ENCODE results near the gene H2BK1.

DNA sequence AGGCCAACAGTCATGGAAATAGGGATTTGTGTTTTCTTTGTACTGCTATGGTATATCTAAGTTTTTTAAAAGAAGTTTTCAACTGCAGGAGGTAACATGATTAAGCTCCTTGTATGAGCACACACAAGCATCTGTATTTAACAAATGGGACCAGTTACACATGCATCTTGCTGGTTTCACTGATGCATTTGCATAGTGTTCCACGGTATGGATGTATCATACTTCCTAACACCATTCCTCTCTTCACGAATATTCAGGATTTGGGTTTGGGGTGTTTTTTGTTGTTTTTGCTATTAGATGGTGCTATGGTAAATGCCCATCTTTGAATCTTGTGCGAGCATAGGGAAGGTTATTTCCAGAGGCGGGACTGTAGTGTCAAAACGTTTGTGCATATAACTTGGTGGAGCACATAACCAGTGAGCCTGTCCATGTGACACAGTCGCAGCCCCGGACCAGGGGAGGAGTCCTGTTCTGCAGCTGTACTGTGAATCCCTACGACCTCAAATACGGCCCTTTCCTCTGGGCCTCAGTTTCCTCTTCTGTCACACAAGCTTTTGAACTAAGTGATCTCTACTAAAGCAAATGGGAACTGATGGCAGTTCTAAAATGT is 1.9 kb downstream of the H2BK1 start:
- TF ChIP-seq, protein P1, sequence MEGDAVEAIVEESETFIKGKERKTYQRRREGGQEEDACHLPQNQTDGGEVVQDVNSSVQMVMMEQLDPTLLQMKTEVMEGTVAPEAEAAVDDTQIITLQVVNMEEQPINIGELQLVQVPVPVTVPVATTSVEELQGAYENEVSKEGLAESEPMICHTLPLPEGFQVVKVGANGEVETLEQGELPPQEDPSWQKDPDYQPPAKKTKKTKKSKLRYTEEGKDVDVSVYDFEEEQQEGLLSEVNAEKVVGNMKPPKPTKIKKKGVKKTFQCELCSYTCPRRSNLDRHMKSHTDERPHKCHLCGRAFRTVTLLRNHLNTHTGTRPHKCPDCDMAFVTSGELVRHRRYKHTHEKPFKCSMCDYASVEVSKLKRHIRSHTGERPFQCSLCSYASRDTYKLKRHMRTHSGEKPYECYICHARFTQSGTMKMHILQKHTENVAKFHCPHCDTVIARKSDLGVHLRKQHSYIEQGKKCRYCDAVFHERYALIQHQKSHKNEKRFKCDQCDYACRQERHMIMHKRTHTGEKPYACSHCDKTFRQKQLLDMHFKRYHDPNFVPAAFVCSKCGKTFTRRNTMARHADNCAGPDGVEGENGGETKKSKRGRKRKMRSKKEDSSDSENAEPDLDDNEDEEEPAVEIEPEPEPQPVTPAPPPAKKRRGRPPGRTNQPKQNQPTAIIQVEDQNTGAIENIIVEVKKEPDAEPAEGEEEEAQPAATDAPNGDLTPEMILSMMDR (conservative IDR thresholded peaks at IDR 0.05 in 1 of 2, IDR thresholded peaks at IDR 0.05 in 1 of 2; ENCODE audit: low read depth in 1 of 2, low read length in 2 of 2) = no peak
- no peak for TF ChIP-seq EZH2 (IDR thresholded peaks at IDR 0.05; ENCODE audit: low read length, missing control alignments)

Data from fibroblast of lung (primary cell).